HG02870 (cell line): Measurements from ENCODE around the gene PDE7B.

Experiments used
- ATAC-seq: cut with Tn5 transposase; IDR thresholded peaks from one replicate; pipeline ENCODE4 v1.9.1; 2021; ENCODE audit warnings: mild to moderate bottlenecking, moderate library complexity; ENCODE audit not compliant: unreplicated experiment

PDE7B gene

DNA sequence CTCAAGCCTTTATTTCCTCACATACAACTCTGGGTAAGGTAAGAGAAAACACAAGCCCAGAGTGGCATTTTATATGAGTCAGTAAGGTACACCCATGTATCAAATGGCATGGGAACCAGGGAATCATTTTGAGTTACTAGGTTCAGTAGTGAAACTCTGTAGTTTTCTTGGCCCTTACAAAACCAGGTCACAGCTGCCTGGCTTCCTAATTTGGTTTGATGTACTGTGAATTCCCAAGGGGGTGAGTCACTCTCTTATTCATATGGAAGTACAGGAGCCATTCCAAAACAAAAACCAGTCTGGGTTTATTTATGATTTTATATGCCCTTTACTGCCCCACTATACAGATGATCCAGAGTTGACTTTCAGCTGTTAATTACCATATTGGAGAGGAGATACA, 70.7 kb downstream of the PDE7B start:
- ATAC-seq, result no peak

DNA sequence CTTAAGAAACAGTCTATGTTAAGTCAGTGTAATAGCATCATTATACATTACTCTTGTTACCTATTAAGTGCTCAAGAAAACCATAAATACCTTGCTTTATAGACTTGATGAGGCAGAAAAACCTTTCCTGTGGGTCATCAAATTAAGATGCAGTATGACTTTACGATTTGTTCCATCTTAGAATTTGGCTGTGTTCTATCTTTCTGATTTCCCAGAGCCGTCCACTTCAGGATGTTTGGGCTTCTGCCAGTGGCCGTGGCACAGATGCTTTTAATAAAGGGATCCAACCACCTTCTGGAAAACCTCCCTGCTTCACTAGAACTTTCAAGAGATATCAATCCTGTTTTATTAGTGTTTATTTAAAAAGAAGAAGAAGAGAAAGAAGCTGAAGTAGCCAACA, 71.2 kb downstream of the PDE7B start:
- no peak for ATAC-seq

DNA sequence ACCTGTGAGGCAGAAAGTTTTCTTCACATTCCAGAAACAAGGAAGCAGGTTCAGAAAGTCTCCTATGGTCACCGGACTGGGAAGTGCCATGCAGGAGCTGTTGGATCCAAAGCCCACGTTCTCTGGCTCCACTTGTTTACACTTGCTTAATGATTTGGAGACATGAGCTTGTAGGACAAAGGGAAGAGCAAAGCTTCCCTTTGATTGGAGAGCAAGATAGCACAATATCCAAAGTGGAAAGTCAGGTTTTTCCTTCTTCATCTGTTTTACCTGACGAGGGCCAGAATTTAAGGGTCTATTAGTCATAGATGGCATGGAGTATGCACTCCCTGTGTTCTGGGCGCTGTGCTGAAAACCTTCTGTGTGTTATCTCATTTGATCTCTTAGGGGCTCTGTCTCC, 81.2 kb downstream of the PDE7B start:
- no peak for ATAC-seq

DNA sequence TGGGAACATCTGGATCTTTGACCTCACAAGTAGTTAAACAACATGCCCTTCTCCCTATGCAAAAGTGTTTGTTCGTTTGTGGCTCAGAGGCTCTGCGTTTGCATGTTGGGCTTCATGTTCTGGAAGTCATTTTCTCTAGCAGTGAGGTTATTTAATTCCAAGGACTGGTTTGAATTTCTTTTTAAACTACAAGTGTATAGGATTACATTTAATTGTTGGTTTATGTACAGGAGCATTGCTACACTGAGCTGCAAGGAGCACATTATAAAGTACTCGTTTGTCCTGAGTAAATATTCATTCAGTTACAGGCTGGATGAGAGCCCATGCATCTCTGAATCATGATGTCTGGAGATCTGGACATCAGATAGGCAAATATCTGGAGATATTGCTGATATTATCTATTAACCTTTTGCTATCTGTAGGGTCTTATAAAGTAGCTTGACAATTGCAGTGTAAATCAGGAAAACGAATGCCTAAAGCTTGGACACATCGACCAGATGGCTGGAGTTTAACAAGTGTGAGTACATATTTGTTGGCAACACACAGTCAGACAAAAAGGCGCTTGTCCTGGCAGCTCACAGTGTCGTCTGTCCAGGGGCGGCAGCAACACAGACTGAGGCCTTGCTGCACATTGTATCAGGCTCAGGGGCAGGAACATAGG, 84.6 kb downstream of the PDE7B start:
- ATAC-seq, result no peak

DNA sequence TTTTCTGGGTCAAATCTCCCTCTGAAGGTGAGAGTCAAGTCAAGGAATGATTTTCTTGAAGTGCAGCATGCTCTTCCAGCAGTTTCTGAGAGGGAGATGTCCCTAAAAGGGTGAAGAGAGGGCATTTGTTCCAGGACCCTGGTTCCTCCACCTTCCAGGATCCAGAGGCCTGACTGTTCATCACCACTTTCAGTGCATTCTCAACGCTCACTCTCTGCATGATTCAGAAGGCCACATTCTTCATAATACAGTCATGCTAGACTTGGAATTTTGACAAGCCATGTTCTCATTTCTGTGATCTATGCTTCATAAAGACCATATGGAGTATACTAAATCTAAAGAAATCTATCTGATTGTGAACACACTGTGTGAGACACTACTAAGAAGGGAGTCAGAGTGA, 85.1 kb downstream of the PDE7B start:
- ATAC-seq, result no peak

DNA sequence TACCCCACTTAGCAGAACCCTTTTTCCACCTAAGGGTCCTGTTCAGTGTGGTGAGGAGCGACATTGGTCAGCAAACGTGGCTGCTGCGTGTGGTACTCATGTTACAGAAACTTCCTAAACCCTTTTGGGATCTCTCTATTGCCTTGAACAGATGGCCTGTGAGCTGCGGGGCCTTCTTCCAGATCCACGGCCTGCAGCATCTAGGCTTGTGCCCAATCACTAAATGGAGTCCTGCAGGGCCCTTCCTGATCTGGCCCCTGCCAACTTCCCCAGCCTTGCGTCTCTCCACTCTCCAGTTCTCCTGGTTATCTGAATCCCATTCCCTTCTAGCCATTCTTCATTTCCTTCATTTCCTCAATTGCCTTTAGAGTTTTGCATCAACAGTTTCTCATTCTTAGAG, 85.6 kb downstream of the PDE7B start:
- ATAC-seq, result no peak

DNA sequence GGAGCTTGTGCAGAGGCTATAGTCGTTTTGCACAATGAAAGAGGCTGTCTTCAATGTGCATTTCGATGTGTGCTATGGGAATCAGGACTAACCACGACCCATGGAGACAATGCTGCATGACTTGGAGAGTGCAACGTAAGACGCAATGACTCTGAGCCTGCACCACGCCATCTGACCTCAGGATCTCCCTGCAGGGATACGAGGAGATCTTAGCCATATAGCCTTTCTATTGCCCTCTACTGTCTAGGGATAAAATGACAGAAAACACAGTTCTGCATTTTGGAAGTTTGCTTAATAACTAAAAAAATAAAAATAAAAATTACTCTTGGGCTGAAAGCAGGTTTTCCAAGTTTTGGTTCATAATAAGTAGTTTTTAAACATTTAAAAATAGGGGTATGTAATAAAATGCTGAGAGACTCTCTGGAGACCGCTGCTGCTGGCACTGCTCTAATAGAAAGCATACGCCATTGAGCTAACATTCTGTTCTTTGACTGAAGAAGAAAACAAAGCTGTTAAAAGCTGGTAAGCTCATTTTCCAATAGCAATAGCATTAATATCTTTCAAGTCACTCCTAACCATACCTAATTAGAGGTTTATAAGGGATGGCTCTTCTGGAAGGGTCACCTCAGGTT, 87.2 kb downstream of the PDE7B start:
- no peak for ATAC-seq

DNA sequence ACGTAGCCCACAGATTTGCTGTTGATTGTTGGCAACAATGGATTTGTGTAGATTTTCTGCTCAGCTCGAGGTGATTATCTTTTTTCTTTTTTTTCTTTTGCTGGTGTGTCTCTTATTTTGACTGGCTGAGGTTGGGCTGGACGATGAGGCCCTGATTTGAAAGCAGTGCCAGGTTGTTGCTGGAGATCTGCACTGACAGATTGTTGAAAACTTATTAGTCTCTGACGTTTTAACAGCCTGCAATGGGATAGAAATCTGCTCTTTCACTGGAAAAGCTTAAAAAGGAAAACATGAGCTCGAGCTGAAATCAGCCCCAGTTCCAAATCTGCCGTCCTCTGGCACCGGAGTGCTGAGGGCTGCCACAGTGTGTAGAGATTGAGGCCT, 87.7 kb downstream of the PDE7B start:
- no peak for ATAC-seq

DNA sequence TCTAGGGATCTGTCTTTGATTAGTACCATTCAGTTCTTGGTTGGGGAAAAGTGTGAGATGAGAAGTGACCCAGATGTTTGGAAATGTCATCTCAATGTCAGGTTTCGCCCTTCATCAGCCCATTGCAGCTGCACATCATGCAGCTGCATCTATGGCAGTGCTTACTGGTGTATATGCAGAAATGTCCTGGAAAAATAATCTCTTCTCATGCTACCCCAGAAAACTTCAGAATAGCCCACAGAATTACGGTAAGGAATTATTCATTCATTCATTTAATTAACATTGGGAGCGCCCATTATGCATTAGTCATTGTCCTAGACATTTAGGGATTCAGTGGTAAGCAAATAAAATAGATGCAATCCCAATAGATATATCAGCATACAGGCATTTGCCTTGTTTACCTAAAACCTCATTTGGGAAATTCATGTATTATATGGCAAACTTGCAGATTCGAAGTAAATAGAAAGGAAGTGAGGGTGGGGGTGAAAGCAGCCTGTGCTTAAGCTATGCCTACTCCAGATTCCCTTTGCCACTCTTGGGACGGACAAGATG, 89.2 kb downstream of the PDE7B start:
- ATAC-seq, result no peak

DNA sequence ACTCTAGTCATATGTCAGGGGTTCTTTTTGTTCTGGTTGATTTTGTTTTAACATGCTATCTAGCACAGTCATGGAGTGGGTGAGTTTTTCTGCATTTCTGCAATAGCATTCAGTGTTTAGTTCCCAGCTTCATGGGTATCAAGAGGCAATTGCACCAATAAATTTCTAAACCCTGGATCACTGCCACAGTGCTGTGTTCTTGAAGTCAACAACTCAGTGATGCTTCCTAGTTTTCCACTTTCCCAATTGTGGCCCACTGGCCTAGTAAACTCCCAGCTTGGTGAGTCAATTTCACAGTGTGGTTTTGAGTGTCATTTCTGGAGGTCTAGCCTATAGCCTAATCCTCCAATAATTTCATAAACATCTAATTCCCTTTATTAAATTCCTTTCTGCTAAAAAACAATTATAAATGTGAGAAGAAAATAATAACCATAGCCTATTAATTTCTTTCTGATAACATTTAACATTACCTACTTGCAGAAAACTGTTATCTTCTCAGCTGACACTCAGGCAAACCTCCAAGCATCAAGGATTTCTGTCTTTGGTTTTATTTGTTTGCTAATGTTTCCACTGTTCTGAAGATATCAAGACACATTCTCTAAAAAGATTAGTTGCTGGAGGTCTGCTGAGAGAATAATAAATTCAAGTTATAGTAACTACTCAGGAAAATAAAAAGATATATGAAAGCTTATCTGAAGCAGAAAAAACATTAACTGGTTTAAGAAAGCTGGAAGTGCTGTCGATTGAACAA, 89.9 kb downstream of the PDE7B start:
- no peak for ATAC-seq

DNA sequence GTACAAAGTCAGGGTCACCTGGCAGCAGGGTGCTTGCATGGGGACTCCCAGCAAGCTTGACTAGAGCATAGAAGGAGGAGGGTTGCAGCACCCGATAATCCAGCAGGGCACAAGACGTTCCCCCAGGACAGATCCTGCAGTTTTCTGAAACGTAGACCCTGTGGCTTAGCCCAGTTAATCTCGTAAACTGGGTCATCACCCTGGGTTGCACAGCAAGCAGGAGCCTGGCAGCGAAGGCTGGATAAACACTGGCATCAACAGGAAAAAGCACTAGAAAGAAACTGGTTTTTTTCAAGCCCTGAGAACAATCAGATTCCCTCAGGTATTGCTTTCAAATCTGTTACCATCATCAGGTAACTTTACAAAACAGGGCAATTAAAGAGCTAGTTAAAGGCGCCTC, 92.6 kb downstream of the PDE7B start:
- no peak for ATAC-seq

DNA sequence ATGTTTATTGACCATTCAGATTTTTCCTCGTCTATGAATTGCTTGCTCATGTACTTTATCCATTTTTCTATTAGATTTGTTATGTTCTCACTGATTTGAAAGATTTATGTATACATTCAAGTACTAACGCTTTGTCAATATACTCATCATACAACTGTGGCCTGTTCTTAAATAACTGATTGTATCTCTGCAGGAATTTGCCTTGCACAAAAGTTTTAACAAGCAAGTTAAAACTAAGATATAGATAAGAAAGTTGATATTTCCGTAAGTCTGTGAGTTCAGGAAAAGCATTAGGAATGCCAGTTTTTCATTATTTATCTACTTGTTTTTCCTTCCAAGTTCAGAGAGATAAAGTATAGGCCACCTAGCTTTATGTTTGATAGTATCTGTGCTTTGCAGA, 95.2 kb downstream of the PDE7B start:
- ATAC-seq, result no peak

DNA sequence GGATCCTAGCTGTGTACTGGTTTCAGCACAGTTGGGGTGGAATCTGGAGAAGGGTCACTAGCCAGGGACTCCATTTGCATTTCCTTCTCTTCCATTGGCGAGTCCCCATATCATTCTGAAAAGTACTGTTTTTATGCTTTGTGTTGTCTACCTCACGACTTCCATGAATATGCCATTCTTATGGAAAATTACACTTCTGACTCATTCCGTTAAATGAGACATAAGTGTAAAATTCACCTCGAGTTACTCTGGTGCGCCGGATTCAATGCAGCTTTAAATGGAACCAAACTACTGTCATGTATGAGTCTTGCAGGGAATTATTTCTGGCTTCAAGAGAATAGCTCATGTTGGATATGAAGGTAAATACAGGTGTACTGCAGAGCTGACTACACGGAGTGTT, 99.2 kb downstream of the PDE7B start:
- ATAC-seq, result no peak

DNA sequence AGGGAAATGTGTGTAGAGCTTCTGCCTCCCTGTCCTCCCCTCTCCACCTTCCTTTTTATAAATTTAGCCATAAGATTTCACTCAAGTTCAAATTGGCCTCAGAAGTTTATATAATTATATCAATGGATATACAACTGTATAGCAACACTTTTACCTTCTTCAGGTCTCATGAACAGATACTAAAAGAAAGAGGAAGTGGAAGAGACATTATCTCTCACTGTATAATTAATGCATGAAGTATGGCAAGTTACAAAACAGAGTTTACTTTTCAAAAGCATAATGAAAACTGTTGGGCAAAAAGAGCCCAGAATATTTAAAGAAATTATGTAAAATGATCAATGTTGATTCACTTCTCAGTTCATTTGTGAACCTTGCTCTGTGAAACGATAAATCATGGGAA, 99.7 kb downstream of the PDE7B start:
- ATAC-seq, result no peak

DNA sequence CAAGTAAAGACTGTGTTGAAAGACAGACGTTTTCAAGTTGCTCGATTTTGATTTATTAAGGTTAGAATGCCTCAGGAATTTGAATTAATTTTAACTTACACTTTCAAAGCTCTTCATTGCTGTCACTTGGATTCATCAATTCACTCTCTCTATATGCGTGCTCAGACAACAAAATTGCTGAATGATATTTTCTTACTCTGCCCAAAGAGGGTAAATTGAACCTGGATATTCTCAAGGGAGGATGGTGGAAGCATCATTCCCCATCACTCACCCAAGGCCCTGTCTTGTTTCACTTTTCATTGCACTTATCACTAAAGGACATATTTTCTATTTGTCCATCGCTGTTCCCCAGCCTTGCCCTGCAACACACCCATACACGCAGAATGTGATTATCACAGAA, 102.3 kb downstream of the PDE7B start:
- no peak for ATAC-seq

DNA sequence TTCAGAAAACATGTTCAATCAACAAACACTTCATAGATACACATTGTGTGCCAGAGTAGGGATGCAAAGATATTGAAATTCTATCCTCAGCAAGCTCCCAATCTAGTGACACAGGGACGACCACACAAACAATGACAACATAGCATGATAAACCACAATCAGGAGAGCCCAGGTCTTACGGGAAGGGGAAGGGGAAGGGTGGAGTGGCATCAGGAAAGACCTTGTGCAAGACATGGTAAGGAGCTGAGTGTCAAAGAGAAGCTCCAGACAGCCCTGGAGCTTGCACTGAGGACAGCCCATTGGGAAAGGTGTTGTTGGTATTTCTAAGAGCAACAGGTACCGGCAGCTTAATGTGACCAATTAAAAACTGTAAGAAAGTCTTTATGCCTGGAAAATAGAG, 103.6 kb downstream of the PDE7B start:
- ATAC-seq, result no peak

DNA sequence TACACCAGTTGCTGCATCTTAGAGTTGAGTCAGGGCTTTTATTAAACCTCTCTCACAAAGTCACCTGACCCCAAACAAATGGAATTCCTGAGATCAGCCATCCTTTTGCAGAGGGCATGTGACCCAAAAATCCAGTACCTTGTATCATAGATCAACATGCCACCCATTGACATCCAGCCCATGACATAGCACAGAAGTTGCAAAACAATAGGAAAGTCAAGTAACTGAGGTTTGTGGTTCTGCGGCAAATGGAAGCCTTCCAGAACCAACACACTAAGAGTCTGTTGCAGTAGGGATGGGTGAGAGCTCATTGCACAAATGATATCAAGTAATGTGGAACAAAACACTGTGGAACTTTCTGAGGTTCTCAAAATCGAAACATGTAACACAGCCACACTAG, 111.2 kb downstream of the PDE7B start:
- ATAC-seq, result no peak

DNA sequence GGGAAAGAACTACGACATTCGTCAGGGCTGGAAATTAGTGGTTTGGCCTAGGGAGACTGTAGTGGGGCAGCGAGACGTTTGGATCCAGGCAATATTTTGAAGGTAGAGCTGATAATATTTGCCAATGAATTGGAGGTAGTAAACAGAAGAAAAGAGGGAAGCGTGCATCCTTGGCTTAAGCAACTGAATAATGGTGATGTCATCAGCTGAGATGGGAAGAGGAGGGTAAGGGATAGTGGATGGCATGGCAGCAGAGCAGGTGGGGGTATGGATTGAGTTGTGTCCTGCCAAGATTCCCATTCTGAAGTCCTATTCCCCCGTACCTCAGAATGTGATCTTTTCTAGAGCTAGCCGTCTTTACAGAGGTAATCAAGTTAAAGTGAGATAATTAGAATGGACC, 119.2 kb downstream of the PDE7B start:
- ATAC-seq, result no peak

DNA sequence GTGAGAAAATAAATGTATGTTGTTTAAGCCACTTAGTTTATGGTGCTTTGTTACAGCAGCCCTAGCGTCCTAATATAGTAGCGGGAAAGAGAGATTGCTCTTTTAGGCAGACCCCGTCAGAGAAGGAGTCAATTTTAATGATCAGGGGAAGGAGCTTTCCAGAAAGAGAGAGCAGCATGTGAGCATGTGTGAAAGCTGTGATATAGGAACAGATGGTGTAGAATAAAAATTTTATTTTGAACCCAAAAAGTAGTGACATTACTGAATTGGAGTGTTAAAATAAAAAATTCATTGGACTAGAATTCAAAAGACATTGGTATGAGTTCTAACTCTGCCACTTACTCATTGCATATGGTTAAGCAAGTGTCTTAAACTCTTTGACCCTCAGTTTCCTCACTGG, 119.8 kb downstream of the PDE7B start:
- ATAC-seq, result no peak

DNA sequence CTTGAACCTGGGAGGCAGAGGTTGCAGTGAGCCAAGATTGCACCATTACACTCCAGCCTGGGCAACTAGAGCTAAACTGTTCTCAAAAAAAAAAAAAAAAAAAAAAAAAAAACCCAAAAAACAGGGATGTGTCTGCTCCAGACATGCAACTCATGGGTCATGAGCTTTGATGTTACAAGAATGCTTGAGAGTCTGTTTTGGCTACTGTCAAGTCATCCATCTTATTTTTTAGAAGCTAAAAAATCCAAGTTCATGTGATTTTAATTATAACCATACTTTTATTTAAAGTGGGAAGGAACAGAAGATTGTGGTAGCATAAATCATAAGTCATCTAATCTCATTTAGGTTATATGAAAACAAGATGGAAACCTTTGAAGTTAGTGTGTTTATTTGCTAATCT, 120.6 kb downstream of the PDE7B start:
- no peak for ATAC-seq

DNA sequence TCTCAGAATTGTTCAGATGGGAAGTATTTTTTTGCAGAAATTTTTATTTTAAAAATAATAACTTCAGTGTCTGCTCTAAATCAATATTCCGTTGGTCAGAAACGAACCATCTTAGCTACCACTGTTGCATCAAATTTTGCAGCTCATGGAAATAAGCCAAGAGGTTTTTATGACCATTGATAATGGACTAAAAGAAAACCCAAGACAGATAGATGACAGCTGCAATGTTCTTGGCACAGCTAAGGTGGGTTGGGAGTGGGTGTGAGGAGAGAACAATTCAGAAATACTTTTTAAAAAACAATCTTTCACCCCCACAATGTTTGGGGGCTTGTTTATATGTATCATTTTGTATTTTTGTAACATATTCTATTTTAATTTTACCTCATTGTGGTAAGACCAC, 121.1 kb downstream of the PDE7B start:
- no peak for ATAC-seq

DNA sequence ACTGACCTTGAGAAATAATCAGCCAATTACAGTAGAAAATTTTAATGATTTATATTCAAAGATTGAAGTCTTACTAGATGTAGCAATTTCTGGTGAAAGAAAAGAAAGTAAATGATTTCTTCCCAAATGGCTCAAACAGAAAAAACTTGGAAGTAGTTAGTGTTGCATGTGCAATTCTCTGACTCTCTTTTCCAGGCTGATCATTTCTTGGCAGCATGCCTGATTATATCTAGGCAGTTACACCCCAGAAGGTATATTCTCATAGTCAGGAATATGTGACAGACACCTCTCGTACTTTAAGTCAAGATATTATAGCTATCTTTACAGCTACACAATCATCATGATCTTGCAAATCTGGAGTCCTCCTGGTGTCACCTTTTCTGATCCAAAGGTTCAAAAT, 122.9 kb downstream of the PDE7B start:
- no peak for ATAC-seq
